ENCODE measurements around the gene SNAPC1.

SNAPC1 gene

GRCh38 chr14:61832783-61833182, 70.6 kb downstream of the SNAPC1 start:
- DNase-seq (ENCODE audit: low read depth) = no peak
- no peak overlapping the region for H3K4me3 ChIP-seq (ENCODE audit: control insufficient read depth, low read depth, low read length)
- TF ChIP-seq, protein P1, sequence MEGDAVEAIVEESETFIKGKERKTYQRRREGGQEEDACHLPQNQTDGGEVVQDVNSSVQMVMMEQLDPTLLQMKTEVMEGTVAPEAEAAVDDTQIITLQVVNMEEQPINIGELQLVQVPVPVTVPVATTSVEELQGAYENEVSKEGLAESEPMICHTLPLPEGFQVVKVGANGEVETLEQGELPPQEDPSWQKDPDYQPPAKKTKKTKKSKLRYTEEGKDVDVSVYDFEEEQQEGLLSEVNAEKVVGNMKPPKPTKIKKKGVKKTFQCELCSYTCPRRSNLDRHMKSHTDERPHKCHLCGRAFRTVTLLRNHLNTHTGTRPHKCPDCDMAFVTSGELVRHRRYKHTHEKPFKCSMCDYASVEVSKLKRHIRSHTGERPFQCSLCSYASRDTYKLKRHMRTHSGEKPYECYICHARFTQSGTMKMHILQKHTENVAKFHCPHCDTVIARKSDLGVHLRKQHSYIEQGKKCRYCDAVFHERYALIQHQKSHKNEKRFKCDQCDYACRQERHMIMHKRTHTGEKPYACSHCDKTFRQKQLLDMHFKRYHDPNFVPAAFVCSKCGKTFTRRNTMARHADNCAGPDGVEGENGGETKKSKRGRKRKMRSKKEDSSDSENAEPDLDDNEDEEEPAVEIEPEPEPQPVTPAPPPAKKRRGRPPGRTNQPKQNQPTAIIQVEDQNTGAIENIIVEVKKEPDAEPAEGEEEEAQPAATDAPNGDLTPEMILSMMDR (IDR thresholded peaks at IDR 0.05; ENCODE audit: control insufficient read depth, insufficient read depth, low read depth, low read length, missing control alignments) = no peak

GRCh38 chr14:61836184-61836583, 74.0 kb downstream of the SNAPC1 start:
- TF ChIP-seq, protein P1 (IDR thresholded peaks at IDR 0.05; ENCODE audit: control insufficient read depth, insufficient read depth, low read depth, low read length, missing control alignments) = no peak
- DNase-seq (ENCODE audit: low read depth) = no peak
- H3K4me3 ChIP-seq (ENCODE audit: control insufficient read depth, low read depth, low read length) = no peak overlapping the region

GRCh38 chr14:61836807-61837206, 74.6 kb downstream of the SNAPC1 start:
- H3K4me3 ChIP-seq (ENCODE audit: control insufficient read depth, low read depth, low read length) = no peak overlapping the region
- TF ChIP-seq, protein P1 (IDR thresholded peaks at IDR 0.05; ENCODE audit: control insufficient read depth, insufficient read depth, low read depth, low read length, missing control alignments) = no peak
- DNase-seq (ENCODE audit: low read depth) = no peak

- TF ChIP-seq, protein P1 (IDR thresholded peaks at IDR 0.05; ENCODE audit: control insufficient read depth, insufficient read depth, low read depth, low read length, missing control alignments) = peak; percentile 95
- no peak overlapping the region for H3K4me3 ChIP-seq (ENCODE audit: control insufficient read depth, low read depth, low read length)
- peak; percentile 29 for DNase-seq (ENCODE audit: low read depth)
These were observed 75.4 kb downstream of the SNAPC1 start for GRCh38 chr14:61837336-61838229.

- H3K4me3 ChIP-seq (ENCODE audit: control insufficient read depth, low read depth, low read length) = no peak overlapping the region
- no peak for DNase-seq (ENCODE audit: low read depth)
- TF ChIP-seq, protein P1 (IDR thresholded peaks at IDR 0.05; ENCODE audit: control insufficient read depth, insufficient read depth, low read depth, low read length, missing control alignments) = no peak
These were observed 76.5 kb downstream of the SNAPC1 start for GRCh38 chr14:61838661-61839245.

GRCh38 chr14:61839507-61839906, 77.3 kb downstream of the SNAPC1 start:
- TF ChIP-seq, protein P1 (IDR thresholded peaks at IDR 0.05; ENCODE audit: control insufficient read depth, insufficient read depth, low read depth, low read length, missing control alignments) = no peak
- no peak overlapping the region for H3K4me3 ChIP-seq (ENCODE audit: control insufficient read depth, low read depth, low read length)
- peak; percentile 18 for DNase-seq (ENCODE audit: low read depth)

All from AG09309 (cell line).